ENCODE results near the gene PIK3C2G.

DNA sequence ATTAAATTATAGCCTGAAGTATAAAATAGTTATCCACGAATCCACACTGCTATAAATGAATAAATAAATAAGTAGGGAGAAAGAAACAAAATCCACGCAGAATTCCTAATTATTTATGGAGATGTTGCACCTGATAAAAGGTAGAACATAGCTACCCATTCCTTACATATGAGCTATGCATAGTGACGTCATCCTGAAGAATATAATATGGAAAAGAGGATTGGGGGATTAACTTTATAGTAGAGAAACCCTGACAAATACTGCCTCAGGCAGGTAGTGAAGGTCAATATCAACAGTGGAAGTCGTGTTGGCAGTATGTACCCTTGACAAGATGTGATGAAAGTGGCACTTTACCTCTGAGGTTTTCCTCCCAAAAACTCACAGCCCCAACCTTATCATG, 394.0 kb downstream of the PIK3C2G start:
- TF ChIP-seq, protein P1, sequence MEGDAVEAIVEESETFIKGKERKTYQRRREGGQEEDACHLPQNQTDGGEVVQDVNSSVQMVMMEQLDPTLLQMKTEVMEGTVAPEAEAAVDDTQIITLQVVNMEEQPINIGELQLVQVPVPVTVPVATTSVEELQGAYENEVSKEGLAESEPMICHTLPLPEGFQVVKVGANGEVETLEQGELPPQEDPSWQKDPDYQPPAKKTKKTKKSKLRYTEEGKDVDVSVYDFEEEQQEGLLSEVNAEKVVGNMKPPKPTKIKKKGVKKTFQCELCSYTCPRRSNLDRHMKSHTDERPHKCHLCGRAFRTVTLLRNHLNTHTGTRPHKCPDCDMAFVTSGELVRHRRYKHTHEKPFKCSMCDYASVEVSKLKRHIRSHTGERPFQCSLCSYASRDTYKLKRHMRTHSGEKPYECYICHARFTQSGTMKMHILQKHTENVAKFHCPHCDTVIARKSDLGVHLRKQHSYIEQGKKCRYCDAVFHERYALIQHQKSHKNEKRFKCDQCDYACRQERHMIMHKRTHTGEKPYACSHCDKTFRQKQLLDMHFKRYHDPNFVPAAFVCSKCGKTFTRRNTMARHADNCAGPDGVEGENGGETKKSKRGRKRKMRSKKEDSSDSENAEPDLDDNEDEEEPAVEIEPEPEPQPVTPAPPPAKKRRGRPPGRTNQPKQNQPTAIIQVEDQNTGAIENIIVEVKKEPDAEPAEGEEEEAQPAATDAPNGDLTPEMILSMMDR (IDR thresholded peaks at IDR 0.05; ENCODE audit: low read depth, low read length, poor library complexity, severe bottlenecking), result no peak
- TF ChIP-seq EZH2phosphoT487 (IDR thresholded peaks at IDR 0.05; ENCODE audit: borderline replicate concordance, low read length), result no peak
